GM21367 (cell line): Measurements from ENCODE around the gene ZNF823.
"Not testable (repeated sequence)": the region's sequence is repeated elsewhere in the genome, so short reads cannot be mapped to it uniquely, and the experiment has no call there.

Source experiments
- ATAC-seq: cut with Tn5 transposase; IDR thresholded peaks from one replicate; pipeline ENCODE4 v1.9.1; 2021; ENCODE audit not compliant: unreplicated experiment

Gene ZNF823

DNA sequence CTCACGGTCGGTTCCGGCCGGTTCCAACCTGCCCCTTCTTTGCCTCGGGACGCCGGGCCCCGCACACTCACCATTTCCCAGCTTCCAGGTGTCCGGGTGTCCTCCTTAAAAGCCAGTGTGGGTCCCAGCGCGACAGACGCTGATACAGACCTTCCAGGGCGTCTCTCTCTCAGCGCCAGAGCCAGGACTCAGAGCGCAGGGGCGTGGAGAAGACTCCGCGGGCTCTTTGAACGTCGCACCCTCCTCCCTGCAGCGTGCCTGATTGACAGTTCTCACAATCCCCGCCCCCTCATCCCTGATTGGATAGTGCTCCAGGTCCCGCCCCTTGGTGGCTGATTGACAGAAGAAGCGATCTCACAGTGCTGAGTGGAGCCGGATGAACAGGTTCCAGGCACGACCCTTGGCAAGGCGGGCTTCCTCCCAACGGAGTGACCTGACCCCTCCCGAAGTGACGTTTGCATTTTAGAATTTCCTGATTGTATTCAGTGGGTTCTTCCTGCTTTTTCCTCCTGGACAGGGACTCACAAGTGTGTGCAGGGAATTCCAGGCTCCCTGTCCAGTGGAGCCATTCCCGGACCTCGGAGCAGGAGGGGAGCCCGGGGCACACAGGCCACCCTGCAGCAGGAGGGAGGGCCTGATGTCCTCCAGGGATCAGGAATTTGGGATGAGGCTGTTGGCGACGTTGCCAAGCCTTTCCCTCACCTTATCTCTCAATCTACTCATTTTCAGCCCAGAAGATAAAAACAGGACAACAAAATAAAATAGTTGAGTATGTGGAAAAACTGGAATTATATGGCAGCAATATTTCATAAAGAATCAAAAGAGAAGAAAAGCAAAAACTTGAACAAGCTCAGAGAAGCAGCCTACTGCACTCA is at the start of gene ZNF823:
ZNF823 (minus strand) TSS at position 201 of the 875 bp plus-strand sequence; CDS start at position 74, 127 bp downstream.
- ATAC-seq, result peak; percentile 72

DNA sequence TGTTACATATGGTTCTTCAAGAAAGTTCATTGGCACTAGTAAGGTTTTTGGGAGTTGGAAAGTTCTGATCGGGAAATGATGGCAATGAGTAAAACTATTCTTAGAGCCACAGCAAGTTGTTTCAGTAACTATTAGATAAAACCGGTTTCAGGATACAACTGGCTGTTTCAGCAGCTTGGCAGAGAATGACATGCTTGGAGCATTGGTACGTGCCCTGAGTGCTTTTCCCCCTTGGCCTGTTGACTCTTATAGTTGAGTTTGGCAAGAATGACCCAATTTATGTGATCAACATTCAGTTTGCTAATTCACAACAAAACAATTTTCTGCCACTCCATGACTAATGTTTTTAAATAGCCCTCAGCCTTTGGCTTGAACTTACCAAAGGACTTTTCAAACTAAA is 48.8 kb upstream of the ZNF823 start:
- no peak for ATAC-seq

DNA sequence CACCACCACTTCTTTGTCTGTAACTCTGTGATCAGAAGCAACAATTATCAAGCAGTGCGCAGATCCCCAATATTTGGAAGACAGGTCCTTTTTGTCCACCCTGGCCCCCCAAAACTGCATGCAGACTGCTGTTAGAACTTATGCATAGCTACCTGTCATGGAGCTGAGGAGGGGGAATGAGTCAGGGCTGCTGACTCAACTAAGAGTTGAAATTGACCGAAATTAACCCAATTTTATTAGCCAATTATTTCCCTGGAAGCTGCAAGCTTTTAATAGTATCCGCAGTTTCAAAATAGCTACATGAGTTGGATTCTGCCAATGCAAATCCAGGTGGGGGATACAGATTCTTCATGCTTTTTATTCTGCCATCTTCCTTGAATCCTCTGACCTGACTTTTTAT is 45.6 kb upstream of the ZNF823 start:
- no peak for ATAC-seq

DNA sequence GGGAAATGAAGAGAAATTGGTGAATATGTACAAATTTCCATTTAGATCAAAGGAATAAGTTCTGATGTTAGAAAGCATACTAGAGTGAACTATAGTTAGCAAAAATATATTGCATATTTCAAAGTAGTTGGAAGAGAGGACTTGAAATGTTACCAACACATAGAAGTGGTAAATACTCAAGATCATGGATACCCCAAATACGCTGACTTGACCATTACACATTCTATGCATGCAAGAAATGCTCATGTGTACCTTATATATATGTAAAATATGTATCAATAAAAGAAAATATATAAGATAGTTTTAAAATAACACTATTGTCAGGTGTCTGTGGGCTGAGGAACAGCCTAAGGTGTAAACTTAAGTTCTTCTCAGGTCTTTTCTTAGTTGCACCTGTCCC is 45.0 kb upstream of the ZNF823 start:
- no peak for ATAC-seq

DNA sequence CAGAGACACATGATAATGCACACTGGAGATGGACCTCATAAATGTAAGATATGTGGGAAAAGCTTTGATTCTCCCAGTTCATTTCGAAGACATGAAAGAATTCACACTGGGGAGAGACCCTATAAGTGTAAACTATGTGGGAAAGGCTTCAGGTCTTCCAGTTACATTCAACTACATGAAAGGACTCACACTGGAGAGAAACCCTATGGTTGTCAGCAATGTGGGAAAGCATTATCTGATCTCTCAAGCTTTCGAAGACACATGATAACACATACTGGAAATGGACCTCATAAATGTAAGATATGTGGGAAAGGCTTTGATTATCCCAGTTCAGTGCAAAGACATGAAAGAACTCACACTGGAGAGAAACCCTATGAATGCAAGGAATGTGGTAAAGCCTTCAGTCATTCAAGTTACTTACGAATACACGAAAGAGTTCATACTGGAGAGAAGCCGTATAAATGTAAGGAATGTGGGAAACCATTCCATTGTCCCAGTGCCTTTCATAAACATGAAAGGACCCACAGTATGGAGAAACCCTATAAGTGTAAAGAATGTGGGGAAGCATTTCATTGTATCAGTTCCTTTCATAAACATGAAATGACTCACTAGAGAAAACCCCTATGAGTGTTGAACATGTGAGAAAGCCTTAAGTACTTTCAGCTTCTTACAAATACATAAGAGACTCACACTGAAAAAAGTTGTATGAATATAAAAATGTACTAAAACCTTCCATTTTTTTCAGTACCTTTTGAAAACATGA is 42.7 kb upstream of the ZNF823 start:
- no peak for ATAC-seq

DNA sequence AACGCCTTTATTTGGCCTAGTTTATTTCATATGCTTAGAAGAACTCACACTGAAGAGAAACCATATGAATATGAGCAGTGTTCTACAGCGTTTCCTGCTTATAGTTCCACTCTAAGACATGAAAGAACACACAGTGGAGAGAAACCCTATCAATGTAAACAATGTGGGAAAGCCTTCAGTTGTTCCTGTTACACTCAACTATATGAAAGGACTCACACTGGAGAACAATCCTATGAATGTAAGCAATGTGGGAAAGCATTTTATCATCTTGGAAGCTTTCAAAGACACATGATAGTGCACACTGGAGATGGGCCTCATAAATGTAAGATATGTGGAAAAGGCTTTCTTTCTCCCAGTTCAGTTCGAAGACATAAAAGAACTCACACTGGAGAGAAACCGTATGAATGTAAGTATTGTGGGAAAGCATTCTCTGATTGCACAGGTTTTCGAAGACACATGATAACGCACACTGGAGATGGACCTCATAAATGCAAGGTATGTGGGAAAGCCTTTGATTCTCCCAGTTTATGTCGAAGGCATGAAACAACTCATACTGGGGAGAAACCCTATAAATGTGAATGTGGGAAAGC is 41.8 kb upstream of the ZNF823 start:
- no peak for ATAC-seq

DNA sequence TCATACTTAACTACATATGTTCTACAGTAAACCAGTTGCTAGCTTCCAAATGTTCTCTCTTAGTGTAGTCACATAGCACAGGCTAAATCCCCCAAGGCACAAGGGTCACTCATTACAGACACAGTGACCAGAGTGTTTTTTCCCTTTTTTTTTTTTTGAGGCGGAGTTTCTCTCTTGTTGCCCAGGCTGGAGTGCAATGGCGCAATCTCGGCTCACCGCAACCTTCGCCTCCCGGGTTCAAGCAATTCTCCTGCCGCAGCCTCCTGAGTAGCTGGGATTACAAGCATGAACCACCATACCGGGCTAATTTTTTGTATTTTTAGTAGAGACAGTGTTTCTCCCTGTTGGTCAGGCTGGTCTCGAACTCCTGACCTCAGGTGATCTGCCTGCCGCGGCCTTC is 37.9 kb upstream of the ZNF823 start:
- ATAC-seq, result not testable (repeated sequence)

DNA sequence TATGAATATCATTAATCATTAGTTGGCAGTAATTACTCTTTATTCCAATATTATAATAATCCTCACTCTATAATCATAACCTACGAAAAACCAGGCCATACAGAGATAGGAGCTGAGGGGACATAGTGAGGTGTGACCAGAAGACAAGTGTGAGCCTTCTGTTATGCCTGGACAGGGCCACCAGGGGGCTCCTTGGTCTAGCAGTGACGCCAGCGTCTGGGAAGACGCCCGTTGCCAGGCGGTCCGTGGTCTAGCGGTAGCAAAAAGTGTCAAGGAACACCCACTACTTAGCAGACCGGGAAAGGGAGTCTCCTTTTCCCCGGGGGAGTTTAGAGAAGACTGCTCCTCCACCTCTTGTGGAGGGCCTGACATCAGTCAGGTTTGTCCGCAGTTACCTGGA is 32.8 kb upstream of the ZNF823 start:
- not testable (repeated sequence) for ATAC-seq

DNA sequence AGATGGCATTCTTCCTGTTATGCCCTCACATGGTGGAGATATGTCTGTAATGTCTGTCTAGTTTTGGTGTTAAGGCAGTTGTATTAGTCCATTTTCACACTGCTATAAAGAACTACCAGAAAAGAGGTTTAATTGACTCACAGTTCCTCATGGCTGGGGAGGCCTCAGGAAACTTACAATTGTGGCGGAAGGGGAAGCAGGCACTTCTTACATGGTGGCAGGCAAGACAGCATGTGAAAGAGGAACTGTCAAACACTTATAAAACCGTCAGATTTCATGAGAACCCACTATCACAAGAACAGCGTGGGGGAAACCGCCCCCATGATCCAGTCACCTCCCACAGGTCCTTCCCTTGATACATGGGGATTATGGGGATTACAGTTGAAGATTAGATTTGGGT is 31.2 kb upstream of the ZNF823 start:
- no peak for ATAC-seq

DNA sequence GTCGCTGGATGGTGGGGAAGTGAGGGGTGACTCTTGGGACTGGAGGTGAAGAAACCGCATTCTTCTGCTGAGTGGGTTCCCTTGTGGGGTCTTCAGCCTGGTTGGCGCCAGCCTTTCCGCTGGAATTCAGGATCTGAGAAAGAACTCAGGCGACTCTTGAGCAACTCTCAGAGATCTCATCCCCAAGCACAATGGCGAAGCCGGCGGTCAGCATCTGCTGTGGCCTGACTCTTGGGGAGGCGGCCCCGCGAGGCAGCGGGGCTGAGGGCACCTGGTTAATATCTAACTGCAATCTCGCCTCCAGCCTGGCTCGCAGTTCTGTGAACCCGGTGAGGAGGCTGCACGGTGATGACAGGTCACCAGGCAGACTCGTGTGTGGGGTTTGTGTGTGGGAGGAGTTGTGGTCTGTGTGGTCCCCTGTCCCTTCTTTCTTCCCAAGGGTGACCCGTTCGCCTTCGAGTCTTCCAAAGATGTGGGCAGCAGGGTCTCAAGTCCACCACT is 28.9 kb upstream of the ZNF823 start:
- ATAC-seq, result no peak

DNA sequence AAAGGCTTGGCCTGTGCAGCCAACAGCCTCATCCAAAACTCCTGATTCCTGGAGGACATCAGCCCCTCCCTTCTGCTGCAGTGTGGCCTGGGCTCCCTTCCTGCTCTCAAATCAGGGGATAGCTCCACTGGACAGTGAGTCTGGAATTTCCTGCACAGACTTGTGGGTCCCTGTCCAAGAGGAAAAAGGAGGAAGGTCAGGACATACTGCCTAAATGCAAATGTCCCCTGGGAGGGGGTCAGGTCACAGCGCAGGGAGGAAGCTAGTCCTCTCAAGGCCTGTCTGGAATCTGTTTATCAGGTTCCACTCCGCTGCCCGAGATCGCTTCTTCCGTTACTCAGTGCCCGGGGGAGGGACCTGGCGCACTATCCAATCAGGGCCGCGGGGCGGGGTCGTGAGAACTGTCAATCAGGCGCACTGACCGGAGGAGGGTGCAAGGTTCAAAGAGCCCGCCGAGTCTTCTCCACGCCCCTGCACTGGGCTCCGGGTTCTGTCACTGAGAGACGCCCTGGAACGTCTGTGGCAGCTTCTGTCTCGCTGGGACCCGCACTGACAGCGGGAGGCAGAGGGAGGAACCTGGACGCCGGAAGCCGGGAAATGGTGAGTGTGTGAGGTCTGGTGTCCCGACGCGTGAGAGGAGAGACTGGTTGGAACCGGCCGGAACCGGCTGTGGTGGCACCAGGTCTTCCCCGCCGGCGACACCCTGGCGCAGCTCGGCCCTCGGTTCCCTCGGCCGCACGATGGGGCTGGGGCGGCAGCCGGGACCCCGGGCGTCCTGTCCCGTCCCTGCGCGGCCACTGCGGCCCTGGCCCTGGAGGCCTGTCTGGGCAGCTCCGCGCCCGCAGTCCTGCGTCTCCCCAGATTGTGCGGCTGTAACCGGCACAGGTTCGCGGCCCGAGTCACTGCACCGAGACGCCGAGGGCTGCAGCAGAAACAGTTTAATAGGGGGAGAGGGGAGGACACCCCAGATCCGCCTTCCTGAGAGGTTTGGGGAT is 28.1 kb upstream of the ZNF823 start, which contains the start of gene ZNF441:
ZNF441 (plus strand) TSS at position 404 of the 995 bp plus-strand sequence; CDS start at position 598, 194 bp downstream.
- ATAC-seq, result peak; percentile 70

DNA sequence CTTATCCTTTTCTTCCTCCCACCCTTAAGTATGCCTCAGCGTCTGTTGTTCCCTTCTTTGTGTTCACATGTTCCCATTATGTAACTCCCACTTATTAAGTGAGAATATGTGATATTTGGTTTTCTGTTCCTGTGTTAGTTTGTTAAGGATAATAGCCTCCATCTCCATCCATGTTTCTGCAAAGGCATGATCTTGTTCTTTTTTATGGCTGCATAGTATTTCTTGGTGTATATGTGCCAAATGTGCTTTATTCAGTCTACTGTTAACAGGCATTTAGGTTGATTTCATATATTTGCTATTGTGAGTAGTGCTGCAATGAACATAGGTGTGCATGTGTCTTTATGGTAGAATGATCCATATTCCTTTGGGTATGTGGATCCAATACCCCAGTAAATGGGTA is 24.9 kb upstream of the ZNF823 start:
- no peak for ATAC-seq

DNA sequence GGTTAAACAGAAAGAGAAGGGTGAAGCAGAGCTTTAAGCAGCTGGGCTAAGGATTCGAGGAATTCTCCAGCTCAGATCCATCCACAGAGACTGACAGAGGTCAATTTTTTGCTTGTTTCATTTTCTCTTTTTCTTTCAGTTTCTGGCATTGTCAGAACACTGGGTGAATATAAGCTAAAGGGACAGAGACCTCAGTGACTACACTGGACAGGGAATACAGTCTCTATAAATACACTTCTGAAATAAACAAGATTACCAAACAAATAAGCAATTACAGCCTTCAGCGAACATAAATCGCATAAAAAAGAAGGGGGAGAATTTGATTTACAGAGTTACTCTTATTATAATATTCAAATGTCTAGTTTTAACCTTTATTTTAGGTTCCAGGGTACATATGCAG is 24.4 kb upstream of the ZNF823 start:
- no peak for ATAC-seq

DNA sequence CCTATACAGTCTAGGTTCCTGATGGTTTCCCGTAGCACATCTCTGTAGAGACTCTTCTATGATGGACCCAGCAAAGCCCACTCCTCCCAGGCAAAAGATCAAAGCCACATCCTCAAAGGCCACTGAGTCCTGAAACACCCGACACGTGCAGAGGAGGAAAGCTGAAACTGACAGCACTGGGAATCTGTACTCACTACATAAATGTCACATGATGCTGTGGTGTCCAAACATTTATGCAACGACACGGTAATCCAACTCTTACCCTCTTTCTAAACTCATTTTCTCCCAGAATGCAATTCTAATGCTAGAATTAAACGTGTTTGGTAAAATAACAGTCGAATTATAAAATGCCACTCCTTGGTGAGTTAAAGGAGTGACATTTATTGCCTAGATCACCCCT is 21.1 kb upstream of the ZNF823 start:
- no peak for ATAC-seq

DNA sequence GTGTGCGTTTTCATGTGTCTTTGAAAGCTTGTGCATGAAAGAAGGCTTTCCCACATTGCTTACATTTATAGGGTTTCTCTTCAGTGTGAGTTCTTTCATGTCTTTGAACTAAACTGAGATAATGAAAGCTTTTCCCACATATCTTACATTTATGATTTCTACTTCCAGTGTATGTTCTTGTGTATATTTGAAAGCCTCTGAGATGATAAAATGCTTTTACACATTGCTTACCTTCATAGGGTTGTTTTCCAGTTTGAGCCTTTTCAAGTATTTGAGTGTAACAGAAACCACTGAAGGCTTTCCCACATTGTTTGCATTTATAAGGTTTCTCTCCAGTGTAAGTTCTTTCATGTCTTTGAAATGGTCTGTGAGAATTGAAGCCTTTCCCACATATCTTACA is 18.2 kb upstream of the ZNF823 start:
- ATAC-seq, result no peak

DNA sequence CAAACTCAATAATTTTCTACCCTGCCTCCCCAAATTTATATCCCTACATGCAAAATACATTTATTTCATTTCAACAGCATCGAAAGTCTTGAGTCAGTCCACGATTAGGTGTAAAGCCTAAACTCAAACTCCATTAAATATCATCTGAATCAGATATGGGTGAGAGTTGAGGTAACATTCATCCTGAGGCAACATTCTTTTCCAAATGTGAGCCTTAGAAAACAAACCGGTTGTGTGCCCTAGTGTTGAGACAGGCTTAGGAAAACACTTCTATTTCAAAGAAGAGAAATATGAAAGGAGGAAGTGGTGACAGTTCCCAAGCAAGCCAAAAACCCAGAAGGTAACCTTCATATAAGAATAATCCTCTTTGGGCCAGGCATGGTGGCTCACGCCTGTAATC is 15.9 kb upstream of the ZNF823 start:
- ATAC-seq, result no peak

DNA sequence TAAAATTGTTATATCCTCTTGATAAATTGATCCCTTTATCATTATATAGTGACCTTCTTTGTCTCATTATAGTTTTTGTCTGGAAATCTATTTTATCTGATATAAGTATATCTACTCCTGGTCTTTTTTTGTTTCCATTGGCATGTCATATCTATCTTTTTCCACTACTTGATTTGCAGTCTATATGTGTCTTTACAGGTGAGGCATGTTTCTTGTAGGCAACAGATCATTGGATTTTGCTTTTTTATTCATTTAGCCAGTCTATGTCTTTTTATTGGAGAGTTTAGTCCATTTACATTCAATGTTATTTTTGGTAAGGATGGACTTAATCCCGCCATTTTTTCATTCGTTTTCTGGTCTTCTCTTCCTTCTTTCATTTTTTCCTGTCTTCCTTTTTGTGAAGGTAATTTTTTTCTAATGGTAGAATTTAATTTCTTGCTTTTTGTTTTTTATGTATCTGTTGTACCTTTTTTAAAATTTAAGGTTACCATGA is 13.5 kb upstream of the ZNF823 start:
- no peak for ATAC-seq

DNA sequence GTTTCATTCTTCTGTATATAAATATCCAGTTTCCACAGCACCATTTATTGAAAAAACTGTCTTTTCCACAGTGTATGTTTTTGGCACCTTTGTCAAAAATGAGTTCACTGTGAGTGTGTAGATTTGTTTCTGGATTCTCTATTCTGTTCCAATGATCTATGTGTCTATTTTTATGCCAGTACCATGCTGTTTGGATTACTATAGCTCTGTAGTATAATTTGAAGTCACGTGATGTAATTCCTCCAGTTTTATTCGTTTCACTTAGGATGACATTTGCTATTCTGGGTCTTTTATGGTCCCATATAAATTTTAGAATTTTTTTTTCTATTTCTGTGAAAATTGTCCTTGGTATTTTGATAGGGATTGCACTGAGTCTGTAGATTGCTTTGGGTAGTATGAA is 11.0 kb upstream of the ZNF823 start:
- ATAC-seq, result no peak

DNA sequence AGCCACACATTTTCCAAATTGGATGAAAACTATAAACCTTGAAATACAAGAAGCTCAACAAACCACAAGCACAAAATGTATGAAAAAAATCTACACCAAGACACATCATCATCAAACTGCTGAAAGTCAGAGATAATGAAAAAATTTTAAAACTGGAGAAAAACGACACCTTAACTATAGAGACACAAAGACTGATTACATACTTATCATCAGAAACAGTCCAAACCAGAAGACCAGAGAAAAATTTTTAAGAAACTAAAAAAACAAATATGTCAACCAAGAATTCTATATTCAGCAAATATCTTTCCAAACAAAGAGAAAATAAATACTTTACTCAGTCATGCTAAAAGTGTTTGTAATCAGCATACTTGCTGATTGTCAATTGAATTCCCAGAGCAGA is 8.5 kb upstream of the ZNF823 start:
- ATAC-seq, result no peak

DNA sequence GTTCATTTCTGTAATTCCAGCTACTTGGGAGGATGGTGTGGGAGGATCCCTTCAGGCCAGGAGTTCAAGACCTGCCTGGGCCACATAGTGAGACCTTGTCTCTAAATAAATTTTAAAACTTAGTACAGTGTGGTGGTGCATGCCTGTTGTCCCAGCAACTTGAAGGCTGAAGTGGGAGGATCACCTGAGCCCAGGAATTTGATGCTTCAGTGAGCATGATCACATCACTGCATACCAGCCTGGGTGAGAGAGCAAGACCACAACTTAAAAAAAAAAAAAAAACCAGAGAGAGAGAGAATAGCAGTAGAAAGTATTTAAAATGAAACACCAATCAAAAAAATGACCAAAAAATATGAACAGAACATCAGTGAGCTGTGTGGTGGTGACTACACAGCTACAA is 7.1 kb upstream of the ZNF823 start:
- no peak for ATAC-seq
